ENCODE results near the gene NECTIN1.

Gene NECTIN1

DNA sequence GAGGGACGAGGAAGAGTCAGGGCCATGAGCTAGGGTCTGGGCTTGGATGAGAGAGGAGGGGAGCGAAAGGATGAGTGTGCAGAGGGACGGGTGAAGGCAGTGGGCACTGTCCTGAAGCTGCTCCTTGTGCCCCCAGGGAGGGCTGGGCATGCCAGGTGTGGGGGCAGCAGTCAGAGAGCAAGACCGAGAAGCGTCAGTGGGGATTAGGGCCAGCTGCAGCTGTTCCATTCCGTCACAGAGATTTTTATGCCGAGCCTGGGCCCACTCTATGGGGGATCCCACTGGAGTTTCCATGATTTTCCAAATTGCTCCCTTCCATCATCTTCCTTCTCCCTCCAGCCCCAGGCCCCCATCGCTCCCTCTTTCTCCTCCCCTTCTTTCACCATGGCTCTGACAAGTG, 93.2 kb downstream of the NECTIN1 start:
- no peak for DNase-seq

DNA sequence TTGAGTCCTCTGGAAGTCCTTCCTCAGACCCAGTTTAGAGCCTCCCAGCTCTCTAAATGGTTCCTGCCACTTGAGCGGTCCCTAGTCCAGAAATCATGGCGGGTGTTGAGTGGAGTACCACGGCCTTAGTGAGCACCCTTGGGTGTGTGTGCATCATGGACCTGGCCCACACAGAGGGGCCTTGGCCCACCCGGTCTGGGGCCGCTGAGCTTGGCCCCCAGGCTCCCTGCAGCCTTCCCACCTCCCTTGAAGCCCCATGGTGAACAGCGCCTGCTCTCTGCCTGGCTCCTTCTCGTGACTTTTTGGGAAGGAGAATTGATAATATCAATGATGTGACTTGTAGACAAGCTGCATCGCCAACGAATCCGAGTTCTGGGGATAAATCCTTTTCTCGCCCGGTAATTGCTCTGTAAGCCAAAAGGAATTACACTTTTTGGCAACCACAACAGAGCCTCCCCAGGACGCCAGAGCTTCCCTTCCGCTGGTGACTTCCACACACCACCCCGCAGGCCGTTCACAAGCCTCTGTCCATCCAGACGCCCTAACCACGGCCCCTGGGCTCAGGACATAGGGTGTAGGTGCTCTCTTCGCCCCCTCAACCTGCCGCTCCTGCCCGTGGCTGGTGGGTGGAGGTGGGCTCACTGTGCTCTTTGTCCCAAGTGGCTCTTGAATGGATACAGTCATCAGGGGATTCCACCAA, 93.8 kb downstream of the NECTIN1 start:
- no peak for DNase-seq

DNA sequence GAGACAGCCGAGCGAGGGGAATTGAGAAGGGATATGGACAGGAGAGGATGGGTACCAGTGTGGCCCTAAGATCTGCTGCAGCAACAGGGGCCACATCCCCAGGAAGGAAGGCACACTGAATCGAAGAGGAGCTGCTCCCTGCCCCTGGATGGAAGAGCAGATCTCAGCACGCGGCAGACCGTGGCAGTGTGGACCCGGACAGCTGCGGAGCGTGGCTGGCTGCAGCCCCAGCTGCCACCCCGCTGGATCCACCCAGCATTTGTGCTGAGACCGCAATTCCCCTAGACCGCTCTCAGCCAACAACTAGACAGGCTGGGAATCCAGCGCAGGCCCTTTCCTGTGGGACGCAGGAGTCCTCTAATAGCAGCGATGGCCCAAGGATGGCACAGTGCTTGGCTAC, 94.7 kb downstream of the NECTIN1 start:
- no peak for DNase-seq

DNA sequence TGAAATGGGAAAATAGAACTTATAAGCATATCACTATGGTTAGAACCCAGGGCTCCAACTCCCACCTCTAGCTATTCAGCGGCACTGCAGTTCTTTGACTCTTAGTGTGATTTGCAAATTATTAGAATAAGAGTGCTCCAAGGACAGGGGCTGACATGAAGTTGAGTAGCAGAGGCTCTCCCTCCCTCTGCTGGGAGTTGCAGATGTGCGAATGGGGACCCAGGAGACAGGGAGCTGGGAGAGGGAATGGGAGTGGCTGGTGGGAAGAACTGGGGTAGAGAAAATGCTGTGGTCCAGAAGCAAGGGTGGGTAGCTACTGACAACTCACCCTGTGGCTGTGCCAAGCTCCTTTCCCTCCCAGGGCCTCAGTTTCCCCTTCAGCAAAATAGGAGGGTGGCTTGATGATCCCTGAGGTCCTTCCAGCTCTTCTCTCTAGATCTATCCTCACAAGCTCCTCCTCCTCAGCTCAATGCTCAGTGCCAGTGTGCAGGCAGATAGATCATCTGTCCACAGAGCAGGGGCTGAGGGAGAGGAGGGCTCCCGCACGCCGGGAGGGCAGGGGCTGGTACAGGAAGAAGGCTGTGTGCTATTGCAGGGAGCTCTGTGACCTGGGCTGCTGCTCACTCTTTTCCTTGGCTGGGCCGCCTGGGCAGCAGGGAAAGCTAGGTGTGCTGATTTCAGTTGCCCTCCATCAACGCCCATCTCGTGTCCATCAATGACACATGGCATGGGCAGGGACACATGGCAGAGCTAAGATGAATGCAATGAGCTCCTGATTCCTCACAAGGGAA, 99.0 kb downstream of the NECTIN1 start:
- no peak for DNase-seq

DNA sequence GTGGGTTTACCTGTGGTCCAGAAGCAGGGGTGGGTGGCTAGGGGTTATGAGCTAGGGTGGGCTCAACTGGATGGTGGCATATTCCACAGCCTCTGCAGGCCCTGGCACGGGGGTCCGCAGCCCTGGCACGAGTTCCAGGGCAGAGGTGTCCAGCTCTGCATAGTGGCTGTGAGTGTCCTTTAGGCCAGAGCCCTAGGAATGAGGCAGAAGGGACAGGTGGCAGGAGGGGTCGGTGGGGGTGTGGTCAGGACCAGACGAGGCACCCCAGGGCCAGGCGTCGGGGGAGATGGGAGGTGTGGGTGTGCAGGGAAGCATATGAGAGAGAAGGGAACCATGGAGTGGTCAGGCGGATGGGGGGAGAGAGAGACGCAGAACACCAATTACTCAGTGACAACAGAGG, 99.9 kb downstream of the NECTIN1 start:
- DNase-seq = no peak

DNA sequence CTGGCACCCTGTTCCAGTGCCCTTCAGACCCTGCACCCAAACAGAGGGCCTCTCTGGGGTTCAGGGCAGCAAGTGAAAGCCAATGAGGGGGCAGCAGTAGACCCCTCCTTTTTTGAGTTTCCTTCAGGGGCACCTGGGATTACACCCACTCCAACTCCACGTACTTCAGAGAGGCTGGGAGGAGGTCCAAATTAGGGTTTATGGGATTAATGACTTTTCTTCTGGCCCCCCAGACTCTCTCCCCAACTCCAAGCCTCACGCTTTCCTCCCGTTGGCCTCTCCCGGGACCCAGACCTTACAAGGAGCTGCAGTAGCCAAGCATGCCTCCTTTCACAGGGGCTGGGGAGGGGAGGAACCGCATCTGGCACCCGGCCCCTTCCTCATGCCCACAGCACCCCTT, 101.7 kb downstream of the NECTIN1 start:
- DNase-seq = no peak

DNA sequence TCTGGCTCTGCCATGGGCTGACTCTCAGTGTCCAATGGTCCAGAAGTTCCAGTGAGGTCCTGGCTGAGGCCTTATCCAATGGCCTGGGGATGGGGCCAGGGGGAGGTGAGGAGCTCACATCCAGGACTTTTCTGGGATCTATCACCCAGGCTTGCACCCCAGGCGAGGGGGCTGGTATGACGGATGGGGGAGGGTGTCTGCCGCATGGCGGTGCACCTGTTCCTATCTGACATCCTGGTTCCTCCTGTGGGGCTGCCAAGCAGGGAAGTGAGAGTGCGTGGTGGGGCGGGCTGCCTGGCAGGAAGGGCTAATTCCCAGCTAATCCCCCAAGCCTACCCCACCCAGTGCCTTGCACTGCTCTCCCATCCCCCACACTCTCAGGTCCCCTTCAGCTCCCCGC, 102.1 kb downstream of the NECTIN1 start:
- DNase-seq = no peak

DNA sequence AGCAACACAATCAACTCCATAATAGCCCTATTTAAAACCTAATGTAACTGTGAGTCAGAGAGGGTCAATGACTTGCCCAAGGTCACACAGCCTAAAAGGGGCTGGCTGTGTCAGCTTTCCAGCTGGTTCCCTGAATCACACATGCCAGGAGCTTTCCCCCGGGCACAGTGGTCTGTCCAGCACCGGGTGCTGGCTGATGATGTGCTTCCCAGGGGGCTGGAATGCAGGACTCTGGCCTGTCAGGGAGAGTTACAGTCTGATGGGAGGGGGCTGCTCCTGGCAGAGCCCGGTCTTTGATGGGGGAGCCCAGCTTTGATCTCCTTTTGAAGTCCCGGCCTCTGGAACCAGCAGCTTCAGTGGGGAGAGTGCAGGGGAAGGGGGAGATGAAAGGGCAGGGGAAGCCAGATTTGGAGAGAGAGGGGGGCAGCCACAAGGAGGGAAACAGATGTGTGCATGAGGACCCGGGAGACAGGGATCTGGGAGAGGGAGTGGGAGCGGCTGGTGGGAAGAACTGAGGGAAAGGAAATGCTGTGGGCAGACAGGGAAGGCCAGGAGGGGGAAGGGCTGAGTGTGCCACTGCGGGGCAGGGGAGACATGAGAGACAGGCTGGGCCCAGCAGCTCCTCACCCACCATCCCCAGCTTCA, 102.7 kb downstream of the NECTIN1 start:
- no peak for DNase-seq

DNA sequence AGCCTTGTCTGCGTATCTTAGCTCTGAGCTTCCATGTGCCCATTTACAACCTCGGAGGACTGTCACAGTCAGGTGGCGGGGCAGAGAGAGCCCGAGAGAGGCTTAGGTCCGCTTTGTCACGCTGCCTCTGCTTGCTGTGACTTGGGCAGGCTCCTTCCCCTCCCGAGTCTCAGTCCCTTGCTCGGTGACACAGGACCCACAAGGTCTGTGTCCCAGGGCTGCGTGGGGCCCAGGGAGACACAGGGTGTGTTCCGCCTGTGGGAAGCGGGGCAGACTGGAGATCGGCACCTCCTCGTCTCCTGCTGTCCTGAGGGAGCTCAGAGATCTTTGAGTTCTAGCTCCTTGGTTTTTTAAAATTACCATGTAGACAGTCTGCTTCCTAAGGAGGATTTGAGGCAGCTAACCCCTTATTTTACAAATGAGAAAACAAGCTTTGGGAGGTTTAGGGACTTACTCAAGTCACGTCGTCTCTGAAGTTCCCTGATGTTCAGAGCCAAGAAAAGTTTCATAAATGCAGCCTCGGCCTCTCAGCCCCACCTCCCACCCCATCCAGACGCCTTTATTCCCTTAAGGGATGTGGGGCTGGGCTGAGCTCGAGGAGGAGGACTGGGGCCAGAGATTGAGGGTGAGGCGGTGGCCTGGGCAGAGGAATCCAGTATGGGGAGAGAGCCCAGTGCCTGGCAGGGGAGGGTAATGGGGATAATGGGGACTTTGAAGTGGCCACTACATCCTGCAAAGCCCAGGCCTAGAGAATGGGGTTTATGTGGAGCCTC, 103.6 kb downstream of the NECTIN1 start:
- DNase-seq = no peak

DNA sequence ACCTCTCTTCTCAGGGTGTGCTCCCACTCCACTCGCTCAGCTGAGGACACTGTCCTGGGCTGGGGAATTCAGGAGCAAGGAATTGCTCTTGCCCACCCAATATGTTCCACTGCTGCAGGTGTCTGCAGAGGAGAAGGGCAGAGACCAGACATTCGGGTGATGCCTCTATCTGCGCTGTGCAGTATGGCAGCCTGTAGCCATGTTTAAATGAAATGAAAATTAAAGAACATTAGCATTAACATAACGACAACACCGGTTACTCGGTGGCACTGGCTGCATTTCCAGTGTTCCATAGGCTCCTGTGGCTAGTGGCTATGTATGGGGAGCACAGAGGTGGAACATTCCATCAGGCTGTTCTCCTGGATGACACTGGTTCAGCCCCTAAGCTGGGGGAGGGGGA, 104.4 kb downstream of the NECTIN1 start:
- DNase-seq = no peak

DNA sequence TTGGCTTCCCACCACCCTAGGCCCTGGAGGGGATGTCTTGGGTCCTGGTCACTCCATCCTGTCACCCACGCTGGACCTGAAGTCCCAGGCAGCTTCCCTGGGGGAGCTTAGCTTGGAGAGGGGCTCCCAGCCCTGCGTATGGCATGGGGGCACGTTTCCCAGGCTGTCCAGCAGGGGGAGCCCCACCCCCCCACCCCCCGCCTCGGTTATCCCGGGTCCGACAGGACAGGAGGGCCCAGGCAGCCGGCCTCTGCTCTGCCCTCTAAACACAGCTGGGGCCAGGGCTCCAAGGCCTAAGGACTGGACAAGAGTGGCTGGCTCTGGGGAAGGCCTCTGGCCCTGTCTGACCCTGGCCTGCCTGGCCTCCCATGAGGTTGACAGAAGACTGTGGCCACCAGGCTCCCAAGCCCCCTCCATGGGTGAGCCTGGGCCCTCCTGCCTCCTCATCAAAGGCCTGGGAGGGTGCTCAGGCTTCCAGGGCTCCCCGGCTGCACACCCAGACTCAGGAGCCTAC, 104.8 kb downstream of the NECTIN1 start:
- DNase-seq = no peak

DNA sequence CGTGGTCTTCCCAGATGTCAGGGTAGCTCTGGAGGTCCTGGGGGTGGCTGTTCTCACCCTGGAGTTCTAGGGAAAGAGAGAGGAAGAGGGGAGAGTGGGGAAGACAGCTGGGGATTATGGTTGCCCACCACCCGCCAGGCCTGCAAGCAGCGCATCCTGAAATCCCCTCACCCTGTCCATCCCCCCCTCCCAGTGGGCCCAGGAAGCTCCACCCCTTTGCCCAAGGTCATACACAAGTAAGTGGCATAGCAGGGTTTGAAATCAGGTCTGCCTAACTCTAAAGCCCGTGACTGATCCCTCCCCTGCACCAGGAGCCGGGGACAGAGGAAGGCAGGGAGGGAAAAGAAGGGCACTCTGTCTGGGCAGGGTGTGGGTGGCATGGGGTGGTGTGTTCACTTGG, 105.3 kb downstream of the NECTIN1 start:
- DNase-seq = no peak

DNA sequence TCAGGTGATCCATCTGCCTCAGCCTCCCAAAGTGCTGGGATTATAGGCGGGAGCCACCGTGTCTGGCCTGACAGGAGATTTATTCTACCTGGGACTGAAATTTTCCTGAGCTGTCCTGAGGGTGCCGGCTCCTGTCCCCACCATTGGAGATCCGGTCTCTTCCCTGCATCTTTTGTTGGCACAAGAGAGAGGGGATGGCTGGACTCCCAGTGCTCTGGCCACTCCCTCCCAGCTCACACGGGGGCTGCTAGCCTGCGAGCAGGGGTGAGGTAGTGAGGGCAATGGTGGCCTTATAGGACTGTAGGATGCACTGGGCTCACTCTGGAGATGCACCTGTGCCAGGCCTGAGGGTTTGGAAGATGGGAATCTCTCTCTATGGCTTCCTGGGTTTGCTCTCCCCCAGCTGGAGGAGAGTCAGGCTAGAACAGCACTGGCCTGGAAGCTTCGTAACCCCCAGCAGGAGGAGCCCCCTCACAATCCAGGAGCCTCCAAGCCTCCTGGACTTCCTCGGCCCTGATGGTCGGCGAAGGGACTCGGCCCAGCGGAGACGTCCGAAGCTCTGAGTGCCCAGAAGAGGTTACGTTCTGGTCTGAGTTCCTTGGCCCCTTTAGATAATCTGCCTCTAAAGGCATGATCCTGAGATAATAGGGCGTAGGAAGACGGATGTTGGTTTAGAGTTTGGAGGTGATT, 106.4 kb downstream of the NECTIN1 start:
- no peak for DNase-seq

DNA sequence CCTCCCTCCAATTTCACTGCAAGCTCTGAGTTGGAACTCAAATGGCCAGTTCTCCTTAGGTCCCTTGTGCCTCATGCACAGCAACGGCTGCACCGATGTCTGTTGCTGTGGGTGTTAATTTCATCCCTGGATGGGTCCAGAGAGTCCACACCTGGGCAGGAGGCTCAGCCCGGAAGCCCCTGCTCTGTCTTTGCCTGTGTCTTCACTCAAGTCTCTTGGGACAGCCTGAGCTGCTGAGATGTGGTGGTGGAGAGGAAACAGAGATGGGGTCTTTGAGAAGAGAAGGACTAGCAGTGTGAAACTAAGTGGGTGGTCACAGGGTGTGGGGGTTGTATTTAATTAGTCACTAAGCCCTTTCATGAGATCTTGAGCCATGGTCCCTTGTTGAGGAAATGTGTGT, 109.3 kb downstream of the NECTIN1 start:
- no peak for DNase-seq

DNA sequence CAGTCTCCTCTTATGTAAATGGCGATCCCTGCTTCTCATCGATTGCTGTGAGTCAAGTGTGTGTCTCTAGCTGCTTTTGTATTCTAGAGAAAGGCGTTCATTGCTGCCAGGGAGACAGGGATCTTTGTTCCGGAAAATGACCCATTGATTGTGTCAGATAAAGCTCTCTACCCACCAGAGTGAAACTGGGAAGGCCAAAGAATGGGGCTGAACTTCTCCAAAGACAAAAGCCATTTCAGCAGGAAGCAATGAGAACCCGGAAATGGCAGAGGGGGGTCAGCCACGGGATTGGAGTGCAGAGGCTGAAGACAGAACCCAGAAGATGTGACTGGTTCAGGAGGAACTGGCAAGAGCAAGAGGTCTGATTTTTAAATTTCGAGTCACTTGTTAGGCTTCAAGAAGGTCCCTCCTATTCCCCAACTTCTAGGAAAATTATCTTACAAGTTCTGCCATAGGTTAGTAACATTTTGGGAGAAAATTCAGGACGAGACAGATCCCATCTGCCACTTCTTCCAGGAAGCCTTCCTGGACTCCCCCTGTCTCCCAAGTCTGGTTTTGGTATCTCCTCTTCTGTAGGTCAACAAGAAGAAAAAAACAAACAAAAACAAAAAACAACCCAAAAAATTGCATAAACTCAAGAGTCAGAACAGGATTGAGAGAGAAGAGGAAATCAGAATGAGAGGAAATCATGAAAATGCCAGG, 110.6 kb downstream of the NECTIN1 start:
- no peak for DNase-seq

DNA sequence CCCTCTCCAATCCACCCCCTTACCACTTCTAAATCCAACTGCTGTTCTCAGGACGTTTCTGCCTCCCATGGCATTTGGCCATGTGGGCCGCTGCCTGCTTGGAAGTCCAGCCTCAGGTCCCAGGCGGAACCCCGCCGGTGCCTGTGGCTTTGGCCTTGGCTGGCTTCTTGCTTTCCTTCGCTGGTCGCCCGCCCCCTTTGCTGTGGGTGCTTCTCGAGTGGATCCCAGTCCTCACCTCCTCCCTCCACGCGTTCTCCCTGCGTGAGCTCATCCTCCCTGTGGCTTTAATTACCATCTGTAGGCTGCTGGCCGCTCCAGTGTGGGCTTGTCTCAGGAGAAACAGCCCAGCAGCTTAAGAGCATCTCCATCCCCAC, 111.7 kb downstream of the NECTIN1 start:
- DNase-seq = no peak

DNA sequence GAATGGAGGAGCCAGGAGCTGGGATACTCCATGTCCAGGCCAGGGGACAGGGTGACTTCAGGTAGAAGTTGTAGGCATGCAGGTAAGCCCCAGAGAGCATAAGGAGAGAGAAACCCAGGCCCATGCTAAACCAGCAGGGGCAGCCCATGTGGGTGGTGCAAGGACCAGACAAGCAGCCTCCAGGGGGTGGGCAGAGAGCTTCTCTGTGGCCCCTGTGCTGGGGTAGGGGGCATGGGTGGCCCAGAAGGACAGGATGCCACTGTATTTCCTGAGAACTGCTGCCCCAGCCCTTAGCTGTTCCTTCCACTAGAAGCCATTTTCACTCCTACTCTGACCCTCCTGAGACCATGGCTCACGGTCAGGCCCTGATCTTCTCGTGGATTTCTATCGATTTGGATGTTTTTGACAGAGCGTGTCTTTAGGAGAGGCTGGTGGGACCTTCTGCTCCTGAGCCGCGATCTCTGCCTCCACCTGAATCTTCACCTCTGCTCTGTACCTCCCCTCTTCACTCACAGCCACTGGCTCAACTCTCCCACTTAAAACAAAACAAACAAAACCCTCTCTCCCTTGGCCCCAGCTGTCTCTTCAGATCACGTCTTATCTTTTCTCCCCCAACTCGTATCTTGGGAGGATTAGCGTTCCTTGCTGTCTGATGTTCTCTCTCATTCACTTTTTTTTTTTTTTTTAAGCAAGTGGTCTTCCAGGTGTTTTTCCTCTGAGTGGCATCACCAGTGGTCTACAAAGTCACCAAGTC, 112.2 kb downstream of the NECTIN1 start:
- no peak for DNase-seq

DNA sequence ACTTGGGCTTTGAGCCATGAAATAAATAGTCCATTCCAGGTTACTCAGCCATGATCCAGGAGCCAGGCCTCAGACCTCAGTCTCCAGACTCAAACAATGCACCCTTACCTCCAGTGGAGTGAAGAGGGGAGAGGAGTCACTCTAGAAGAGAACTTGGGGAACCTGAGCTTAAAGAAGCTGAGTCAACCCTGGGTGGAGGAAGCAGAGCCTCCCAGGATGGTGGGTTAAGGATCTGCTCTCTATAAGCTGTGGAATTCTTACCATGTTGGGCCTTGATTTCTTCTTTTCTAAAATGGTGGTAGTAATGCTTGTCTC, 113.2 kb downstream of the NECTIN1 start:
- DNase-seq = no peak

DNA sequence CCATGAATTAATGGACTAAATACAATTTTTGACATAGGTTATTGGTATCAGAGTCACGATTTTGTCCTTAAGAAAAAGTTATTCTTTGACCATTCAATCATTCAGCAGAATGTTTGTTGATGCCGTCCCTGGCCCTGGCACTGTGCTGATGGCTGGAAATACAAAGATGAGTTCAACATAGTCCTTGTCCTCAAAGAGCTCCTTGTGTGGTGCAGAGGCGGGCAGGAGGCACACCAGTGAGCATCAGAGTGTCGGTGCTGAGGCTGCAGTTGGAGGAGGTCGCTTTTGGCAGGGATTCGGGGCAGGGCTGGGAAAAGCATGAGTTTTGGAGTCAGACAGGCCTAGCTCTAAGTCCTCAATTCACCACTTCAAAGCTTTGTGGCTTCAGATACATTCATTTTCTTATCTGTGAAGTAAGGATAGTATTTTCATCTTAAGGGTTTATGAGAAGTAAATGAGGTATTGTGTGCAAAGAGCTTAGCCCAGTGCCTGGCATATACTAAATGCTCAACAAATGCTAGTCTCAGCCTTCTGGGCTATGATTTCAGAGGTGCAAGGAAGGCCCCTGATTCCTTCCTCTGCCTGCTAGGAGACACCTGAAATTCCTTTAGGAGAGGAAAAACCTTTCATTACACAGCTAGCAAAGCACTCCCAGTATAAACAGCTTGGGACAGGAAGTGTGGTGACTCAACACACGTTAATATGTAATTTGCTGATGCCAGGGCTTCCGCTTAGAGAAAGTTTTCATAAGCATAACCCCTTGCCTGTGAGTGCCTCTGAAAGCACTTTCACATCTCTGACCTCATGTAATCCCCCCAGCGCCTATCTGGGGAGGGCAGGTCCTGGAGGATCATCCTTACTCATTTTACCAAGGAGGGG, 113.8 kb downstream of the NECTIN1 start:
- no peak for DNase-seq

Measured in CD4-positive, alpha-beta T cell treated with Interleukin-10 for 1 hour (primary cell).